CD4-positive, alpha-beta T cell (primary cell): ENCODE measurements around the gene RAB31. TPM values are rescaled to one million over a fixed set of nuclear protein-coding genes. Genes with fewer than 3 reads are reported as not detected.

Experiments used
- ATAC-seq: fragments of 200-7000 bp; cut with Tn5 transposase; one replicate; pipeline ENCODE4 v1.10.0; 2022; ENCODE audit warnings: mild to moderate bottlenecking; ENCODE audit not compliant: poor library complexity
- CTCF ChIA-PET: fragments of 350-600 bp; sonication (Branson Sonifier 250); formaldehyde crosslinking; loops from one replicate; lab custom pipeline; 2021; ENCODE audit warnings: antibody characterized with exemption, inconsistent platforms; lab: Charles Lee
- POLR2A ChIA-PET: fragments of 350-600 bp; sonication (Branson Sonifier 250); formaldehyde crosslinking; loops from one replicate; lab custom pipeline; 2021; ENCODE audit warnings: antibody characterized with exemption, inconsistent platforms; lab: Charles Lee
- DNase-seq, 14 experiments: peaks; one replicate each; pipeline ENCODE4 v3.0.0-alpha.2; 2013 to 2020; ENCODE audit warnings: mixed read lengths in 2 of 14
- H3K27ac ChIP-seq, 2 donors: one replicate each; pipeline versions ENCODE4 v1.5.1 to v1.7.0; 2013; ENCODE audit warnings: low read length in 2 of 2, low read depth in 1 of 2, mild to moderate bottlenecking in 1 of 2
- H3K27me3 ChIP-seq, 2 experiments: 1 replicate in 1 of 2; 2 replicates in 1 of 2; pipeline versions ENCODE4 v1.6.1 to v1.7.0; 2013; ENCODE audit warnings: low read length in 2 of 2, control low read depth in 1 of 2, mild to moderate bottlenecking in 1 of 2, moderate library complexity in 1 of 2; ENCODE audit not compliant: insufficient read depth in 2 of 2, control insufficient read depth in 1 of 2
- H3K36me3 ChIP-seq: one replicate; pipeline ENCODE4 v1.6.1; 2013; ENCODE audit warnings: low read length, control low read depth; ENCODE audit not compliant: insufficient read depth
- H3K4me1 ChIP-seq: one replicate; pipeline ENCODE4 v1.6.1; 2013; ENCODE audit warnings: low read length, control low read depth; ENCODE audit not compliant: insufficient read depth
- H3K4me3 ChIP-seq: one replicate; pipeline ENCODE4 v1.5.1; 2013; ENCODE audit warnings: mild to moderate bottlenecking, low read length, moderate library complexity
- H3K9me3 ChIP-seq, 2 experiments: 1 replicate in 1 of 2; 2 replicates in 1 of 2; pipeline versions ENCODE4 v1.6.1 to v1.7.0; 2013; ENCODE audit warnings: low read length in 2 of 2, mild to moderate bottlenecking in 2 of 2, control low read depth in 1 of 2, moderate library complexity in 1 of 2; ENCODE audit not compliant: control insufficient read depth in 1 of 2, insufficient read depth in 1 of 2
- H3K27ac Mint-ChIP-seq: one replicate; pipeline ENCODE4 v1.8.0; 2020; ENCODE audit warnings: mixed read lengths
- H3K27me3 Mint-ChIP-seq: one replicate; pipeline ENCODE4 v1.8.0; 2021; ENCODE audit warnings: mixed read lengths
- H3K36me3 Mint-ChIP-seq: one replicate; pipeline ENCODE4 v1.8.0; 2021; ENCODE audit warnings: low read depth, mixed read lengths
- H3K4me1 Mint-ChIP-seq: one replicate; pipeline ENCODE4 v1.8.0; 2021; ENCODE audit warnings: low read depth, mixed read lengths
- H3K4me3 Mint-ChIP-seq: one replicate; pipeline ENCODE4 v1.8.0; 2020; ENCODE audit warnings: mild to moderate bottlenecking, mixed read lengths
- H3K9me3 Mint-ChIP-seq: one replicate; pipeline ENCODE4 v1.8.0; 2020; ENCODE audit warnings: mixed read lengths
- CTCF ChIP-seq: fragments of 200-600 bp; IDR thresholded peaks from one replicate; pipeline ENCODE4 v1.8.0; 2022; ENCODE audit warnings: antibody characterized with exemption, mild to moderate bottlenecking
- intact Hi-C, 2 experiments: fragments of 100-400 bp; cut with DNase I in 1 of 2; cut with micrococcal nuclease in 1 of 2; formaldehyde crosslinking; loops; one replicate each; pipeline versions ENCODE4 v1.15.1 to v1.9.0; 2023 to 2025; cut with DNase I, micrococcal nuclease
- total RNA-seq, 174 experiments: library from RNA in 2 of 174; stranded (reverse) in 2 of 174; gene quantifications; one replicate each; pipeline ENCODE4 v1.2.3 and lab custom pipeline; 2021 to 2026

Gene RAB31
- total RNA-seq, 2 experiments from 2014 or later: 1.1 to 1.3 TPM

GRCh38 chr18:9824952-9825371, 116.9 kb downstream of the RAB31 start:
- Mint-ChIP-seq H3K36me3 (no peaks in the 10 kb centered on the region), H3K27ac (no peak overlapping the region), H3K9me3 (no peaks in the 10 kb centered on the region), H3K4me1 (no peaks in the 10 kb centered on the region), H3K27me3 (peaks cover 6% of the 10 kb centered on the region), H3K4me3 (no peak overlapping the region)
- Histone ChIP-seq H3K9me3 (no peaks in the 10 kb centered on the region), H3K36me3 (no peaks in the 10 kb centered on the region), H3K27ac (no peak overlapping the region), H3K4me3 (no peak overlapping the region), H3K27me3 (no peaks in the 10 kb centered on the region), H3K4me1 (no peaks in the 10 kb centered on the region)
- TF ChIP-seq CTCF: no peak
- ChIA-PET POLR2A (no interaction called here), CTCF (no interaction called here)
- DNase-seq: no peak
- intact Hi-C loops: no loop called here
- no peak for ATAC-seq

GRCh38 chr18:9825571-9826073, 117.5 kb downstream of the RAB31 start:
- Histone ChIP-seq H3K36me3 (no peaks in the 10 kb centered on the region), H3K9me3 (no peaks in the 10 kb centered on the region), H3K27ac (no peak overlapping the region), H3K4me3 (no peak overlapping the region), H3K4me1 (no peaks in the 10 kb centered on the region), H3K27me3 (no peaks in the 10 kb centered on the region)
- intact Hi-C loops: no loop called here
- H3K4me3 Mint-ChIP-seq: no peak overlapping the region
- ChIA-PET POLR2A (no interaction called here), CTCF (no interaction called here)
- no peak overlapping the region for H3K27ac Mint-ChIP-seq
- no peaks in the 10 kb centered on the region for H3K4me1 Mint-ChIP-seq
- H3K27me3 Mint-ChIP-seq: peaks cover 6% of the 10 kb centered on the region
- H3K9me3 Mint-ChIP-seq: no peaks in the 10 kb centered on the region
- no peak for ATAC-seq
- no peaks in the 10 kb centered on the region for H3K36me3 Mint-ChIP-seq
- DNase-seq: peak in 3 of 14 experiments; percentile 7 to 42 (median 33)
- no peak for TF ChIP-seq CTCF

- Histone ChIP-seq H3K36me3 (no peaks in the 10 kb centered on the region), H3K4me1 (no peaks in the 10 kb centered on the region), H3K4me3 (no peak overlapping the region), H3K9me3 (no peaks in the 10 kb centered on the region), H3K27ac (no peak overlapping the region), H3K27me3 (no peaks in the 10 kb centered on the region)
- Mint-ChIP-seq H3K27ac (no peak overlapping the region), H3K4me3 (no peak overlapping the region), H3K36me3 (no peaks in the 10 kb centered on the region), H3K4me1 (no peaks in the 10 kb centered on the region), H3K9me3 (no peaks in the 10 kb centered on the region), H3K27me3 (peaks cover 6% of the 10 kb centered on the region)
- TF ChIP-seq CTCF: no peak
- intact Hi-C loops: no loop called here
- ChIA-PET POLR2A (no interaction called here), CTCF (interaction anchor here (0.8 kb wide), 1 partner anchor 73 kb away, joined by 3 read pairs; no protein-coding TSS in a partner anchor)
- DNase-seq: no peak
- ATAC-seq: no peak
Measured at GRCh38 chr18:9826685-9827084, 118.6 kb downstream of the RAB31 start.
